ENCODE data around the gene STH. TPM values are rescaled to one million over a fixed set of nuclear protein-coding genes. Genes with fewer than 3 reads are reported as not detected.

Gene STH
- total RNA-seq, 3 donors from 2014 or later, result not detected

- Histone ChIP-seq H3K4me3 (no peak overlapping the region), H3K4me1 (ENCODE audit: low read depth) (peaks cover 28% of the 10 kb centered on the region), H3K9me3 (no peaks in the 10 kb centered on the region), H3K36me3 (ENCODE audit: low read depth) (no peaks in the 10 kb centered on the region)
- DNase-seq, result no peak
- TF ChIP-seq CTCF (IDR thresholded peaks at IDR 0.05), result no peak
- intact Hi-C loops (cut with DNase I, micrococcal nuclease), result loop anchor here (5.0 to 10.0 kb wide), 2 partner anchors 150 to 167 kb away; partner anchors contain the start of gene KANSL1 (in 1 of the 2)
- no peak for ATAC-seq
Observed at GRCh38 chr17:46044989-46045388, 45.9 kb downstream of the STH start.

- intact Hi-C loops (cut with DNase I, micrococcal nuclease), result loop anchor here in 1 of 2 donors (10.0 kb wide), 1 partner anchor 149 kb away; the partner anchor contains the start of gene KANSL1
- no peak for TF ChIP-seq CTCF (IDR thresholded peaks at IDR 0.05)
- H3K9me3 ChIP-seq, result no peaks in the 10 kb centered on the region
- ATAC-seq, result no peak
- H3K36me3 ChIP-seq (ENCODE audit: low read depth), result no peaks in the 10 kb centered on the region
- H3K4me1 ChIP-seq (ENCODE audit: low read depth), result peaks cover 28% of the 10 kb centered on the region
- H3K4me3 ChIP-seq, result no peak overlapping the region
- no peak for DNase-seq
Observed at GRCh38 chr17:46045639-46046038, 46.6 kb downstream of the STH start.

GRCh38 chr17:46046957-46047356, 47.9 kb downstream of the STH start:
- no peaks in the 10 kb centered on the region for H3K36me3 ChIP-seq (ENCODE audit: low read depth)
- no peak overlapping the region for H3K4me3 ChIP-seq
- intact Hi-C loops (cut with DNase I, micrococcal nuclease), result loop anchor here in 1 of 2 donors (10.0 kb wide), 1 partner anchor 148 kb away; the partner anchor contains the start of gene KANSL1
- H3K9me3 ChIP-seq, result no peaks in the 10 kb centered on the region
- H3K4me1 ChIP-seq (ENCODE audit: low read depth), result peaks cover 28% of the 10 kb centered on the region
- ATAC-seq (no peak), DNase-seq (no peak)
- TF ChIP-seq CTCF (IDR thresholded peaks at IDR 0.05), result no peak

GRCh38 chr17:46047398-46047797, 48.3 kb downstream of the STH start:
- peak; percentile 5 for ATAC-seq
- H3K4me1 ChIP-seq (ENCODE audit: low read depth), result peaks cover 28% of the 10 kb centered on the region
- H3K9me3 ChIP-seq, result no peaks in the 10 kb centered on the region
- no peaks in the 10 kb centered on the region for H3K36me3 ChIP-seq (ENCODE audit: low read depth)
- TF ChIP-seq CTCF (IDR thresholded peaks at IDR 0.05), result no peak
- DNase-seq, result no peak
- intact Hi-C loops (cut with DNase I, micrococcal nuclease), result loop anchor here in 1 of 2 donors (10.0 kb wide), 1 partner anchor 147 kb away; the partner anchor contains the start of gene KANSL1
- no peak overlapping the region for H3K4me3 ChIP-seq

- no peak for TF ChIP-seq CTCF (IDR thresholded peaks at IDR 0.05)
- no peak for ATAC-seq
- DNase-seq, result no peak
- Histone ChIP-seq H3K4me3 (no peak overlapping the region), H3K4me1 (ENCODE audit: low read depth) (peaks cover 24% of the 10 kb centered on the region), H3K36me3 (ENCODE audit: low read depth) (no peaks in the 10 kb centered on the region), H3K9me3 (no peaks in the 10 kb centered on the region)
- intact Hi-C loops (cut with DNase I, micrococcal nuclease), result loop anchor here in 1 of 2 donors (10.0 kb wide), 1 partner anchor 147 kb away; the partner anchor contains the start of gene KANSL1
Observed at GRCh38 chr17:46047856-46048255, 48.8 kb downstream of the STH start.

Other genes with a start within 250 kb of the STH start
- gene CRHR1, start 214.9 kb upstream of the STH start, total RNA-seq, result not detected
- gene SPPL2C, start 154.4 kb upstream of the STH start, total RNA-seq, result not detected
- 10 to 100 TPM in 1 of 3 donors, 1 to 10 TPM in 1, under 1 TPM in 1; 0.72 to 61.5 (median 1.4) TPM for gene MAPT, start 104.7 kb upstream of the STH start, total RNA-seq
- gene KANSL1, start 194.2 kb downstream of the STH start, total RNA-seq, result 100 to 1,000 TPM in 1 of 3 donors, 10 to 100 TPM in 2; 80.2 to 107 (median 88.8) TPM

Data from mucosa of descending colon (tissue), 3 donors.